H1 (cell line): ENCODE measurements around the gene CARD14. TPM values are rescaled to one million over a fixed set of nuclear protein-coding genes. Genes with fewer than 3 reads are reported as not detected.

ENCODE experiments used
- CHD2 ChIP-seq: IDR thresholded peaks from 2 replicates; pipeline ENCODE4 v1.6.1; 2012; ENCODE audit warnings: low read length, improper control_type of control experiment
- CHD7 ChIP-seq: fragments of 300-600 bp; sonication (generic); IDR thresholded peaks from 2 replicates; pipeline ENCODE4 v1.7.1; 2012; ENCODE audit warnings: low read length, moderate library complexity, mild to moderate bottlenecking, inconsistent platforms; ENCODE audit not compliant: insufficient replicate concordance
- RFX5 ChIP-seq: IDR thresholded peaks from 2 replicates; pipeline ENCODE4 v1.6.1; 2011; ENCODE audit warnings: low read depth, low read length, improper control_type of control experiment, borderline replicate concordance
- TCF12 ChIP-seq: IDR thresholded peaks from 2 replicates; pipeline ENCODE4 v1.6.1; 2011; ENCODE audit warnings: low read depth, mild to moderate bottlenecking, low read length
- polyA plus RNA-seq, 7 experiments: library from polyadenylated mRNA; depleted of rRNA in 3 of 7; stranded (reverse) in 5 of 7; unstranded in 2 of 7; fragments of >200 nt in 5 of 7; fragments of 200-250 nt in 2 of 7; gene quantifications; 1 replicate in 5 of 7; 2 replicates in 1 of 7; 4 replicates in 1 of 7; pipeline versions ENCODE4 v1.2.1 to v1.2.3, GENCODE V29; 2011 to 2013; ENCODE audit warnings: missing spikeins in 2 of 7, mixed read lengths in 2 of 7
- total RNA-seq: library from RNA; stranded (reverse); fragmentation: NEBNext Ultra II Directional; extraction: Animal tissue kit (Norgen Biotek cat#: 25700); gene quantifications from 2 replicates; pipeline ENCODE4 v1.2.1, GENCODE V29; 2021

Gene CARD14
- total and polyA plus RNA-seq, 2 of the 8 experiments (the other 6 are each of a cell fraction or from before 2014, with no cell fraction given): 0.08 TPM; not detected in 1

- TF ChIP-seq CHD7 (no peak), TCF12 (no peak), RFX5 (no peak), CHD2 (no peak)
These were observed 84.0 kb downstream of the CARD14 start (continued) for GRCh38 chr17:80253631-80254395.
